ENCODE measurements around the gene TLR2.

GRCh38 chr4:153704522-153704921, 20.4 kb downstream of the TLR2 start:
- TF ChIP-seq CTCF (IDR thresholded peaks at IDR 0.05) (no peak), TCF7L2 (IDR thresholded peaks at IDR 0.05; ENCODE audit: low read depth, low read length) (no peak), SIN3A (IDR thresholded peaks at IDR 0.05; ENCODE audit: borderline replicate concordance, insufficient read depth, low read depth, low read length) (no peak)
